ENCODE results near the gene TNNC2. TPM values are rescaled to one million over a fixed set of nuclear protein-coding genes. Genes with fewer than 3 reads are reported as not detected.

Gene TNNC2
- total RNA-seq = not detected in 2 replicates

GRCh38 chr20:45827030-45827652 is at the start of gene TNNC2:
Gene TNNC2, minus strand, starts transcription at chr20:45827312. Its CDS starts 64 bp downstream, at chr20:45827248.

GRCh38 chr20:45857114-45857881 is 30.2 kb upstream of the TNNC2 start, which contains the start of the genes ACOT8 and ZSWIM3:
Gene ACOT8, minus strand, starts transcription at chr20:45857392. Its CDS starts 77 bp downstream, at chr20:45857315.
Gene ZSWIM3, plus strand, starts transcription at chr20:45857614. Its CDS starts 212 bp downstream, at chr20:45857826.

GRCh38 chr20:45833030-45833882 is 6.1 kb upstream of the TNNC2 start, which contains the start of gene SNX21:
Gene SNX21, plus strand, starts transcription at chr20:45833799. Its CDS starts 121 bp downstream, at chr20:45833920.

GRCh38 chr20:45812157-45813005 is 14.7 kb downstream of the TNNC2 start, which contains the start of gene UBE2C:
Gene UBE2C, plus strand, starts transcription at chr20:45812644. Its CDS starts 52 bp downstream, at chr20:45812696.

Other genes with a start within 250 kb of the TNNC2 start
- not detected in 2 replicates for gene WFDC8, start 248.0 kb downstream of the TNNC2 start, total RNA-seq
- not detected in 2 replicates for gene WFDC10A, start 197.6 kb downstream of the TNNC2 start, total RNA-seq
- gene WFDC9, start 196.0 kb downstream of the TNNC2 start, total RNA-seq = not detected in 2 replicates
- gene WFDC11, start 157.1 kb downstream of the TNNC2 start, total RNA-seq = not detected in 2 replicates
- gene WFDC13, start 125.3 kb downstream of the TNNC2 start, total RNA-seq = not detected in 2 replicates
- gene WFDC10B, start 122.3 kb downstream of the TNNC2 start, total RNA-seq = not detected in 2 replicates
- gene SPINT4, start 105.0 kb downstream of the TNNC2 start, total RNA-seq = not detected in 2 replicates
- 0.43 TPM in 1 of 2 replicates, not detected in the other for gene WFDC3, start 35.4 kb downstream of the TNNC2 start, total RNA-seq
- gene DNTTIP1, start 35.4 kb downstream of the TNNC2 start, total RNA-seq = 14.9 and 16.1 TPM in 2 replicates
- 0.34 TPM in 1 of 2 replicates, not detected in the other for gene UBE2C, start 14.7 kb downstream of the TNNC2 start, total RNA-seq
- 12.3 and 13.1 TPM in 2 replicates for gene SNX21, start 6.5 kb upstream of the TNNC2 start, total RNA-seq
- gene ACOT8, start 30.1 kb upstream of the TNNC2 start, total RNA-seq = 23.9 and 29.3 TPM in 2 replicates
- gene ZSWIM3, start 30.3 kb upstream of the TNNC2 start, total RNA-seq = 3.1 and 4.6 TPM in 2 replicates
- 3.8 and 5.2 TPM in 2 replicates for gene ZSWIM1, start 53.9 kb upstream of the TNNC2 start, total RNA-seq
- 0.34 and 1.00 TPM in 2 replicates for gene SPATA25, start 60.3 kb upstream of the TNNC2 start, total RNA-seq
- gene NEURL2, start 63.9 kb upstream of the TNNC2 start, total RNA-seq = 1.7 and 1.9 TPM in 2 replicates
- 18.8 and 72.7 TPM in 2 replicates for gene CTSA, start 64.0 kb upstream of the TNNC2 start, total RNA-seq
- 31.8 and 117 TPM in 2 replicates for gene PLTP, start 84.8 kb upstream of the TNNC2 start, total RNA-seq
- gene PCIF1, start 107.4 kb upstream of the TNNC2 start, total RNA-seq = 7.9 and 10.7 TPM in 2 replicates
- 12.3 and 13.9 TPM in 2 replicates for gene ZNF335, start 144.9 kb upstream of the TNNC2 start, total RNA-seq
- 2.1 and 5.1 TPM in 2 replicates for gene MMP9, start 181.6 kb upstream of the TNNC2 start, total RNA-seq
- gene SLC12A5, start 201.9 kb upstream of the TNNC2 start, total RNA-seq = 0.07 TPM in 1 of 2 replicates, not detected in the other

Data from nasal cavity respiratory epithelium epithelial cell of viscerocranial mucosa (primary cell).